Stimulated activated CD4-positive, alpha-beta T cell treated with anti-CD3 and anti-CD28 coated beads, Interleukin-4, amount 100 ng/mL, for 4 hours (primary cell): ENCODE measurements around the gene SWI5.

Experiments
- DNase-seq, 2 experiments: peaks; one replicate each; pipeline ENCODE4 v3.0.0-alpha.2; 2020

Gene SWI5

DNA sequence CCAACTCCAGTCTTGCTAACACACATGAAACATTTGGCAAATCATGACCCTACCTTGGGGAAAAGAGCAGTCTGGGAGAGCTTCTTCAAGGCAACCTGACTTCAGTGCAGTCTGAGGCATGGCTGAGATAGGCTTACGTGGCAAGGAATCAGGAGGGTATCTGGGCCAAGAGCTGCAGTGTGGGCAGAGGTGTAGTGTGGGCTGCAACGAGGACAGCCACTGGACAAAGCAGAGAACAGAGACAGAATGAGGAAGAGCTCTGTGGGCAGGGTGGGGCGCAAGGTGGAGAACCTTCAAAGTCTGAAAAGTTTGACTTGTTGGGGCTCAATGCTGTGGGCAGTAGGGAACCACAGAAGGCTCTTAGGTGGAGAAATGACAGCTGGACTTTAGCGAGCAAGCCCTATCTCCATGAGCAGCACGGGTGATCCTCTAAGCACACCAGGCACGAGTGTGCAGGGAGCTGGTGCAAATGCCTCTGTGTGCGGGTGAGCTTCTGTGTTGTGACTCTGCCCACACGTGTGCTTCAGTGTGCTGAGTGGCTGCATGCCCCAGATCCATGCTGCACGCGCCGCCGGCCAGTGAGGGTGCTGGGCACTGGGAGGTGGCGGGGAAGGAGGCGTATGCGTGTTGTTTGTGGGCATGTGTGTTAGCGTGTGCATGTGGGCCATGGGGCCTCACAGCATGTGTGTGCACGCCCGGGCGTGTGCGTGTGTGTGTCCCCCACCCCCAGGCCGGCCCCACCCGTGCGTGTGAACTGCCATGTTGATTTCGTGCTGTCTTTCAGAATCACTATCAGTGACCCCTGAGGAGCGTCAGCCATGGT, 23.5 kb upstream of the SWI5 start:
- no peak for DNase-seq

DNA sequence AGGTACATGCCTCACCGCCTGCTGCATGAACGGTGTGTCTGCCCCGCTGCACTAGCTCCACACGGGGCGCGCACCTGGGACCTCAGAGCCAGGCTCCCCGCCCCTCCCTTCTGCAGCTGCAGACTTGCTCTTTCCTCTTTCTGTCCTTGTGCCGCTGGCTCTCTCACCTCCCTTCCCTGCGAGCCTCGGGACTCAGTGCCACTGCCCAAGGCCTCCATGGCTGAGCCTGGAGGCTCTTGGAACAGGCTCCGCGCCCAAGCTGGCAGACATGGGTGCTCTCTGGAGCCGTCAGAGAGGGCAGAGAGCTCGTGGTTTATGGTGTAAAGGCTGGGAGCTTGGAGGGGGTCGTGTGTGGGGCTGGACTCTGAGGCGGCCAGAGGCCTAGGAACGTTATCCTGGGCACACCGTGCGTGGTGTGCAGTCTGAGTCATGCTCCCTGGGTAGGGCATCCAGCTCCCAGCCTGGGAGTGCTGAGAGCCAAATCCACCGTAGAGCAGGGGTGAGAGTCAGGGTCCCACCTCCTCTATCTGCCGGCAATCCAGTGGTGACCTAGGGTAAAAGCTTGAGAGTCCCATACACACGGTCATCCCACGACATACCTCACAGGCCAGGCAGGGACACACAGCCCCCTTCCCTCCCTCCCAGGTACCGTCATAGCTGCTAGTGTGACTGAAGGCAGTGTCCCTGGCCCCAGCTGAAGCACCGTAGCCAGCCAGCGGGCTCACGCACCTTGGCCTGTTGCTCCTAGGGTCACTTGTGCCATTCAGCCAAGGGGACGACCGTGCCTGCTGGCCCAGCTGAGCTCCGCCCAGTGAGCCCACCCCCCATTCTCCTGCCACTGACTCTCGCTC, 22.7 kb upstream of the SWI5 start:
- DNase-seq, result no peak

DNA sequence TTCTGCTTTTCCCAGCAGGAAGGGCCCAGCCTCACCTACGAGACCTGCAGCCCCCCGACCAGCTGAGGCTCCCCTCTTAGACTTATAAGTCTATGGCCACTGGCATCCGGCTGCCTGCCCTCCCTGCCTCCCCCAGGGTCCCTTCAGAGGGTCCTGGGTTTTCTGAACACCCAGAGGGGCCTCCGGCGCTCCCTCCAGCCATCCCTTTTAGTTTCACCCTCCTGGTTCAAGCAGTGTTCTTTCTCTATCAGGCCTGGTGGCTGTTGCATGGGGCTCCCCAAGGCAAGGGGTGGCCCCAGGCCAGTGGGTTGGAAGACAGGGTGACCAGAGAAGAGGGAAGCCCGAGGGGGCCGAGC, 22.1 kb upstream of the SWI5 start:
- DNase-seq, result no peak

- no peak for DNase-seq
Observed at GRCh38 chr9:128254362-128254761, 21.7 kb upstream of the SWI5 start.

- peak; percentile 30 to 57 for DNase-seq
Observed at GRCh38 chr9:128254855-128255759, 21.0 kb upstream of the SWI5 start.

- DNase-seq, result no peak
Observed at GRCh38 chr9:128257086-128257825, 18.8 kb upstream of the SWI5 start.

GRCh38 chr9:128257907-128258306, 18.2 kb upstream of the SWI5 start:
- no peak for DNase-seq

DNA sequence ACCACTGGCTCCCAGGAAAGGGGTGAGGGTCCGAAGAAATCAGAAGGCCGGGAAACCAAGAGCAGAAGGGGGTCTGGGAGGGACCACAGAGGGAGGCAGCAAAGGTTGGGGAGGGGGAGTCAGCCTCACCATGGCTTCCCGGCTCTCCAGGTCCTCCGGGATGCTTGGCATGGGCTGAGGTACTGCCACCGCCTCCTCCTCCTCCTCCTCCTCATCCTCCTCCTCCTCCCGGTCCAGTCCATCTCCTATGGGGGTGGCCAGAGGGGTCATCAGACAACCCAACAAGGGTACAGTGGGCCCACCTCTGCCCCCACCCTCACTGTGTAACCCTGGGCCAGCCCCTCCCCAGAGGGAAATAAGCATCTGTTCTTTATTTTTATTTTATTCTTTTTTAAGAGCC, 17.8 kb upstream of the SWI5 start:
- DNase-seq, result no peak

DNA sequence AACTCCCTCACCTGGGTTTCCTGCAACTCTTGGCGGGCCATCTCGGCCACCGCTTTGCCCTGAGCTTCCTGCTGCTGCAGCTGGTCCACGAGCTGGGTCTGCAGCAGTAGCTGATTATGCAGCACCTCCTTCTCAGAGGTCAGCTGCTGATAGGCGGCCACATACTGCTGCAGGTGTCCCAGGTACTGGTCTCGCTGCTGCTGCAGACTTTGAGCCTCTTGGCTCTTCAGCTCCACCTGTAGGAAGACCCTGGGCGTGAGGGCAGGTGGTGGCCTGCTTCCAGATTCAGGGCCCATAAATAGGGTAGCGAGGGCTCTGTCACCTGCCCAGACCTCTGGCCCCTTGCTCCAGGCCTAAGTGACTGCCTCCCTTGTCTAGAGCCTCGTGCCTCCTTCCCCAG, 16.9 kb upstream of the SWI5 start:
- no peak for DNase-seq

- no peak for DNase-seq
Observed at GRCh38 chr9:128260340-128260739, 15.7 kb upstream of the SWI5 start.

- DNase-seq, result no peak
Observed at GRCh38 chr9:128262687-128263086, 13.4 kb upstream of the SWI5 start.

DNA sequence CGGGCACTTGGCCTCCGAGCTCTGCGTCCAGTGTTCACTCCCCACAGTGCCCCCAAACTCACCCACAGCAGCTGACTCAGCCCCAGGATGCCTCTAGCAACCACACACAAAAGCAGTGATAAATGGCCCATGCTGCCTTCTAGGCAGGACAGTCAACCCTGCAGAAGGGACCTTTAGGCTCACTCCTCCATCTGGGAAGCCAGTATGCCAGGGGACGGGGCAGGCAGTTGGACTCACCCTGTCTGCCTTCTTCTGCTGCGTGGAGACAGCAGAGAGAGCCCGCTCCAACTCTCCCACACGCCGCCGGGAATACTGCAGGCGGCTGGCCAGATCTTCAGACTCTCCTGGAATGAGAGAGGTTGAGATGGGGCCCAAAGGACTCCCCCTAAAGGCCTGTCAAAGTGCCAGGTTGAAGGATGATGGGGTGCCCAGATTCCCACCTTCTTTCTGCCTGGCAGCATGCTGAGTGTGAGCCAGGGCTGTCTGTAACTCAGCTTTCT, 10.7 kb upstream of the SWI5 start:
- no peak for DNase-seq

DNA sequence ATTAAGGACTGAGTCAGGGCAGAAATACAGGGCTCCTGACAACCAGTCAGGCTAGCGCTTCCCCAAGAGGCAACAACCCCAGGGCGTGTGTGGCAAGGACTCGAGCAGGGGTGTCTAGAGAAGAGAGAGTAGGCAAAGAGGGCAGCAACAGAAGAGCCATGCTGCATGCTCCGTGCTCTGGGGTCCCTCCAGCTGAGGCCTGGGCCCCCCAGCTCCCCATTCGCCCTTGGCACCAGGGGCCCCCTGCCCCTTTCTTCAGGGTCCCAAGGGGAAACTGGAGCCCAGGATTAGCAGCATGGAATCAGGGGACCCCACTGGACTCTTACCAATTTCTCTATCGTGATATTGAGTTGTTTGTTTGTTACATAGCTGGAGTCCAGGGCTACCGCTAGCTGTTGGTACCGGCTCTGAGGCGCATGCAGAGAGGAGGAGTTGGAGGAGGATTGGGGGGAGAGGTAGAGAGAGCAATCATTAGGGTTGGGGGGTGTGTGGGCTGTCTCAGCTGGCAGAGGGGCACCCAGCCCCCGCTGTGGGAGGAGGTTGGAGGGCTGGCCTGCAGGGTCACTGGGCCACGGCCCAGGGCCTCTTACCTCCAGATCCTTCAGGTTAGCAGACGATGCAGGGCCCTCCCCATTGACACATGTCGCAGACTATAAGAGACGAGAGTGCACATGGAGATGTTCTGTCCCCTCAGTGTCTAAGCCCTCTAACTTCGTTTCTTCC, 9.0 kb upstream of the SWI5 start:
- DNase-seq, result no peak

- no peak for DNase-seq
Observed at GRCh38 chr9:128271112-128271511, 5.0 kb upstream of the SWI5 start.

DNA sequence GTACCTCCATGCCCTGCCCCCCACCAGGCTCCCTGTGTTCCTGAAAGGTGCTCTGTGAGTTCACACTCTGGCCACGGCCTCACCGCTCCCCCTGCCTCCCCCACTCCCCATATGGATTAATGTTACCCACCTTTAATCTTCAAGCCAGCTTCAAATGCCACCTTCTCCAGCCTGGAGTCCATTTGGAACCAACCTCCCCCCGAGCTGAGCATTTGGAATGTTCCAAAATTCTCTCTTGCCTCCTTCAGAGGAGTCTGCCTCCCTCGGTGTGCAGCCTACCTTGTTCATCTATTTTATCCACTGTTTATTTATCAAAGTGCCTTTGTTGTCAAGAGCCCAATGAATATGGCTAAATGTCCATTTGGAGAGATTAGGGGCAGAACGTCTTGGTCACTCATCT, 4.6 kb upstream of the SWI5 start:
- no peak for DNase-seq

DNA sequence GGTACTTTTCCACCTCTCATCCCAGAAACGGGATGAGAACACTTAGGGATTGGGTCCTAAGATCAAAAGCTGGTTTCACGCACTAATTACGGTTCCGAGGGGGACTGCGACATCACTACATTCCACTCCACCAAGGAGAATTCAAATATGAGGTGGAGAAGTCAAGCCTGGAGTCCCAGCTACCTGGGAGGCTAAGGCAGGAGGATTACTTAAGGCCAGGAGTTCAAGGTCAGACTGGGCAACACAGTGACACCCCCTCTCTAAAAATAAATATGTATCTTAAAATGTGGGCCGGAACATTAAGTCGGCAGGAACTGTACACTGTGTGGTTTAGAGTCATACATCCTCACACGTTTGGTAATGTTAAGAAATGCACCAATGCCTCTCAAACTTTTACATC, 1.8 kb upstream of the SWI5 start:
- DNase-seq, result no peak

DNA sequence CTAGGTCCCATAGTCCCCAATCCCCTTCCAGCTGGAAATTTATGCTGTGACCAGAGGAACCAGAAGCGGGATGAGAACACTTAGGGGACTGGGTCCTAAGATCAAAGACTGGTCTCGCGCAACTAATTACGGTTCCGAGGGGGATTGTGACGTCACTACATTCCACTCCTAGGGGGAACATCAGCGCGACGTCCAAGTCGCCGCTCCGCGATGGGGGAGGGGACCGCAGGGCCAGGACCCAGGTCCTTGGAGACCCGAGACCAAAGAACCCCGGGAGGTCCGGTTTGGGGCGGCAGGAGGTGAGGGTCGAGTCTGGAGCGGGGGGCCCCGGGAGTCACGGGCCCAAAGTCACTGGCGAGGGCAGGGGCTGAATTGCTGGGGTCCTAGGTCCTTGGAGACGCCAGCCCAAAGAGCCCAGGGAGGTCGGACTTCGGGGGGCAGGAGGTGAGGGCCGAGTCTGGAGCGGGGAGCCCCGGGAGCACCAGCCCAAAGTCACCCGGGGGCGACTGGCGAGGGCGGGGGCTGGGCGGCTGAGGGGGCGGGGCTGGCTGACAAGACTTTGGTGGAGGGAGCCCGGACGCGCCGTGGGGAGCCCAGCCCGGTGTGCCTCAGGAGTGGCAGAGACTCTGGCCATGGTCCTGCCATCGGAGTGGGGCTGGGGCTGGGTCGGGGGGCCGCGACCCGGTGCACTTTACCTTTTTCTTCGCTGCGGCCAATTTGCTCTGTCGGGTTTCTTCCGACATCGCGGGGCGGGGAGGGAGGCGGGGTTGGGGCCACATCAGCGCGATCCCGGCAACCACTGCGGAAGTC, 673 bp upstream of the SWI5 start, which contains the start of gene GOLGA2:
TSS of gene GOLGA2 (minus strand) at position 810 of the 810 bp plus-strand sequence. CDS start at position 779, 31 bp downstream.
- DNase-seq, result peak in 1 of 2 experiments; percentile 7

GRCh38 chr9:128276574-128277270, 646 bp downstream of the SWI5 start:
- DNase-seq, result no peak
